Activated CD4-positive, alpha-beta memory T cell treated with anti-CD3 and anti-CD28 coated beads for 36 hours (primary cell): Measurements from ENCODE around the gene ARSB. TPM values are rescaled to one million over a fixed set of nuclear protein-coding genes. Genes with fewer than 3 reads are reported as not detected.

Experiments used
- CTCF ChIA-PET: fragments of 350-600 bp; sonication (Branson Sonifier 250); formaldehyde crosslinking; loops from one replicate; lab custom pipeline; 2021; ENCODE audit warnings: antibody characterized with exemption, inconsistent platforms; lab: Charles Lee
- POLR2A ChIA-PET: fragments of 350-600 bp; sonication (Branson Sonifier 250); formaldehyde crosslinking; loops from one replicate; lab custom pipeline; 2021; ENCODE audit warnings: antibody characterized with exemption; lab: Charles Lee
- DNase-seq: peaks from one replicate; pipeline ENCODE4 v3.0.0-alpha.2; 2020
- H3K27ac Mint-ChIP-seq: one replicate; pipeline ENCODE4 v1.8.0; 2021; ENCODE audit warnings: mixed read lengths
- H3K27me3 Mint-ChIP-seq: one replicate; pipeline ENCODE4 v1.8.0; 2021; ENCODE audit warnings: mixed read lengths
- H3K36me3 Mint-ChIP-seq: one replicate; pipeline ENCODE4 v1.8.0; 2021; ENCODE audit warnings: mixed read lengths
- H3K4me1 Mint-ChIP-seq: one replicate; pipeline ENCODE4 v1.8.0; 2021; ENCODE audit warnings: low read depth, mixed read lengths
- H3K4me3 Mint-ChIP-seq: one replicate; pipeline ENCODE4 v1.8.0; 2021; ENCODE audit warnings: mild to moderate bottlenecking, mixed read lengths
- H3K9me3 Mint-ChIP-seq: one replicate; pipeline ENCODE4 v1.8.0; 2021; ENCODE audit warnings: mixed read lengths
- intact Hi-C: fragments of 100-400 bp; cut with micrococcal nuclease; formaldehyde crosslinking; loops from one replicate; pipeline ENCODE4 v1.15.1; 2023
- total RNA-seq, 2 experiments: library from RNA; stranded (reverse); gene quantifications; one replicate each; pipeline ENCODE4 v1.2.3, GENCODE V29; 2021

The ARSB gene
- total RNA-seq, 2 experiments from 2014 or later, result 9.3 to 9.9 TPM

DNA sequence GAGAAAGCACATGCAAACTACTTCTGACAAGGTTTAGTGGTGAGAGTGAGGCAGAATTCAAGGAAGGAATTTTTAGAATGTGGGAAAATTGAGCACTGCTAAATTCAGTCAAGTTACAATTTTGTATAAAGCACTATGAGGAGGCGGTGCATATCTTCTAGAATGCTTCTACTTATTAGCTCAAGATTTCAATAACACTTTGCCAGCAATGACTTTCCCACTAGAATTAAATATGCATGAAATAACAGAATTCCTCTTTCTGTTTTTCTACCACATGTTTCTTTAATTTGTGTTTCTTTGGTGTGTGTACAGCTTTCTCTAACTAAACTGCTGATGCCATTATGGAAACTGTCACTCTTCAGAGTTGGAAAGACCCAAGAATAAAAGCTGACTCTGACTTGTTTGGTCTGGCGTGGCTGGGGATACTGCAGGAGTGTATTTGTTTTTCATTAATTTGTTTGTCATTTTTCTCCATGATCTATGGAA lies 163.5 kb downstream of the ARSB start:
- Mint-ChIP-seq H3K9me3 (no peaks in the 10 kb centered on the region), H3K27ac (no peak overlapping the region), H3K4me1 (no peaks in the 10 kb centered on the region), H3K36me3 (peaks cover 13% of the 10 kb centered on the region), H3K27me3 (no peaks in the 10 kb centered on the region), H3K4me3 (no peak overlapping the region)
- DNase-seq, result no peak
- ChIA-PET POLR2A (no interaction called here), CTCF (no interaction called here)
- intact Hi-C loops, result no loop called here

DNA sequence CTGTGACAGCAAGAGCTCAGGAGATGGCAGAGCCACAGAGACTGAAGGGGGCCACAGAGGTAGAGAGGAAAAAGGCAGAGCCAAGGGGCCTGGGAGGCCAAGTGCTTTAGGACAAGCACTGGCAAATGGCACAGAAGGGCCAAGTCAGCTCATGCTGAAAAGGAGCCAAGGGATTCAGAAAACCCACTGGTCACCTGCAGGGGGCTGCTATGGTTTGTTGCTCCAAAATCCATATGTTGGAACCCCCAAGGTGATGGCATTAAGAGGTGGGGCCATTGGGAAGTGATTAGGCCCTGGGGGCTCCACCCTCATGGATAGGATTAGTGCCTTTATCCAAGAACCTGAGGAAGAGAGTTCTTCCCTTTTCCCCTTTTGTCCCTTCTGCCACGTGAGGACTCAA lies 165.4 kb downstream of the ARSB start:
- intact Hi-C loops, result no loop called here
- no peak for DNase-seq
- Mint-ChIP-seq H3K27ac (no peak overlapping the region), H3K4me3 (no peak overlapping the region), H3K27me3 (no peaks in the 10 kb centered on the region), H3K36me3 (peaks cover 13% of the 10 kb centered on the region), H3K4me1 (no peaks in the 10 kb centered on the region), H3K9me3 (no peaks in the 10 kb centered on the region)
- ChIA-PET CTCF (no interaction called here), POLR2A (no interaction called here)

DNA sequence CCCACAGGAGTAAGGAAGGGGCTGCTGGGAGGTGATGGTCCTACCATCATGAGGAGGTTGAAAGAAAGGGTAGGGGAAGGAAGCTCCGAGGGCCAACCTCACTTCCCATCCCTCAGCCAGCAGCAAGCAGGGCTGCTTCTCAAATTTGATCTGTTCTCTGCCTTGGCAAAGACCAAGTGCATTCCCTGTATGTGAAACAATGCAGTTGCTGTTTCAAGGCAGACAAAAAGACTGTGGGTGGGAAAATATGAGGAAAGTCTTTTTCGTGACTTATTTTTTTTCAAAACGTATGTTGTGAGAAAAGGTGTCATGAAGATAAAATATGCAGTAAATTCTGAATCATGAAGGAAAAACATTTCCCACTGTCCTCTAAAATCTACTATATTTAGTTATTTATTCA lies 165.9 kb downstream of the ARSB start:
- intact Hi-C loops, result no loop called here
- ChIA-PET CTCF (no interaction called here), POLR2A (no interaction called here)
- Mint-ChIP-seq H3K27me3 (no peaks in the 10 kb centered on the region), H3K36me3 (peaks cover 13% of the 10 kb centered on the region), H3K9me3 (no peaks in the 10 kb centered on the region), H3K27ac (no peak overlapping the region), H3K4me3 (no peak overlapping the region), H3K4me1 (no peaks in the 10 kb centered on the region)
- DNase-seq, result no peak

DNA sequence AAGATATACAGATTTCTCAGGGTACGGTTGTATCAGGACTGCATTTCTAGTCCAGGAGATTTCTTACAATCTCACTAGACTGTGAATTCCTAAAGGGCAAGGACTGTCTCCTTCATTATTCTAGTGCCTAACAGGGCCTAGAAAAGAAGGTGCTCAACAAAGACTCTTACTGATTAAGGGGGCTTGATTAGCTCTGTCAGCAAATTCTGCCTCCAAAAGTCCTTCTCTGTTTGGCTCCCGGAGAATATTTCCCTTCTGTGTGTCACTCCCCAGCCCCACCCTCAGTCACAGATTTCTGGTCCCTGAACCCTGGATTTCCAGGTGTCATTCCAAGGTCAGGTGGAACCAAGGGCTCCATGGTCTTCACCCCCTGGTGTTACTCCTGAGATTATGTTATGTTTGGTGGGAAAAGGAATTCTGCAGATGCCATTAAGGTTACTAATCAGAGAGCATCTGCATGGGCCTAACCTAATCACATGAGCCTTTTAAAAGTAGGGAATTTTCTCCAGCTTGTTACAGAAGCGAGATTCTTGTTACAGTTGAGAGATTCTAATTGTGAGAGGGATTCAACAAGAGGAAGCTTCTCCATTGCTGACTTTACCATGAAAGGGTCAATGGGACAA lies 168.9 kb downstream of the ARSB start:
- peaks cover 6% of the 10 kb centered on the region for H3K36me3 Mint-ChIP-seq
- DNase-seq, result no peak
- H3K9me3 Mint-ChIP-seq, result no peaks in the 10 kb centered on the region
- H3K4me1 Mint-ChIP-seq, result no peaks in the 10 kb centered on the region
- no peak overlapping the region for H3K27ac Mint-ChIP-seq
- intact Hi-C loops, result no loop called here
- H3K4me3 Mint-ChIP-seq, result no peak overlapping the region
- POLR2A ChIA-PET, result no interaction called here
- CTCF ChIA-PET, result interaction anchor here (0.8 kb wide), 1 partner anchor 9 kb away, joined by 3 read pairs; no protein-coding TSS in a partner anchor
- no peaks in the 10 kb centered on the region for H3K27me3 Mint-ChIP-seq

DNA sequence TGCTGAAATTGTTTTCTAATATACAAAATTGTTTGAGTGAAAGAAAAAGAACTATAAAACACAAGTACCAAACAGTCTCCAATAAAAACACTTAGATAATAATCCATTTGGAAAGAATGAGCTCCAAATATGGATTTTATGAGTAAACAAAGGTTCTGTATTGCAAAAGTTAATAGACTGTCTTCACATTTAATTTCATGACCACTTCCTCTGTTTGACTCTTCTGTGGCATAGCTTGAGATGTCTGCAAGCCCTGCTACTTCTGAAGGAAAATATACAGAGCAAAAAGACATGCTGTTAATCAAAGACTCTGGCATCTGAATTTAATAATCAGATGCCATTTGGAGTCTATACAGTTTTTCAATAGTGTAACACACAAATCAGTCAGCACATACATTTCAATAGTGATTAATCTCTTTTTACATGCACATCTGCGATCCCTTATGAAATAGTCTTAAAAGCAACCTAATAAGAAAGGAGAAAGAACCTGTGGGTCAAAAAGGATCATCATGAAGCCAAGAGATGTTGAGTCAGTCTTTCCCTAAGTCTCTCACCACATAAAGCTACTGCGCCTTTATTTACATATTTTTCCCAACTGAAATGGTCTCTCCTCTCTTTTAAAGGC lies 171.1 kb downstream of the ARSB start:
- intact Hi-C loops, result no loop called here
- Mint-ChIP-seq H3K4me3 (no peak overlapping the region), H3K9me3 (no peaks in the 10 kb centered on the region), H3K4me1 (no peaks in the 10 kb centered on the region), H3K36me3 (peaks cover 4% of the 10 kb centered on the region), H3K27ac (no peak overlapping the region), H3K27me3 (no peaks in the 10 kb centered on the region)
- DNase-seq, result no peak
- POLR2A ChIA-PET, result no interaction called here
- CTCF ChIA-PET, result no interaction called here

DNA sequence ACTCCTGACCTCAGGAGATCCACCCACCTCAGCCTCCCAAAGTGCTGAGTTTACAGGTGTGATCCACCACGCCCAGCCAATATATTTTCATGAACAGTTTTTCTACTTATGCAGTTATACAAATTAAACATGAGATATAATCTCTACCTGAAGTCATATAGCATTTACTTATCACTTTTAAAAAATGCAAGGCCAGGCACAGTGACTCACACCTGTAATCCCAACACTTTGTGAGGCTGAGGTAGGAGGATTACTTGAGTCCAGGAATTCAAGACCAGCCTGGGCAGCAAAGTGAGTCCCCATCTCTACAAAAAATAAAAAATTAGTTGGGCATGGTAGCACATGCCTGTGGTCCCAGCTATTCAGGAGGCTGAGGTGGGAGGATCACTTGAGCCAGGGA lies 171.8 kb downstream of the ARSB start:
- no peaks in the 10 kb centered on the region for H3K27me3 Mint-ChIP-seq
- ChIA-PET CTCF (no interaction called here), POLR2A (no interaction called here)
- no peak for DNase-seq
- H3K9me3 Mint-ChIP-seq, result no peaks in the 10 kb centered on the region
- no peaks in the 10 kb centered on the region for H3K4me1 Mint-ChIP-seq
- H3K27ac Mint-ChIP-seq, result no peak overlapping the region
- intact Hi-C loops, result no loop called here
- H3K4me3 Mint-ChIP-seq, result no peak overlapping the region
- peaks cover 4% of the 10 kb centered on the region for H3K36me3 Mint-ChIP-seq

DNA sequence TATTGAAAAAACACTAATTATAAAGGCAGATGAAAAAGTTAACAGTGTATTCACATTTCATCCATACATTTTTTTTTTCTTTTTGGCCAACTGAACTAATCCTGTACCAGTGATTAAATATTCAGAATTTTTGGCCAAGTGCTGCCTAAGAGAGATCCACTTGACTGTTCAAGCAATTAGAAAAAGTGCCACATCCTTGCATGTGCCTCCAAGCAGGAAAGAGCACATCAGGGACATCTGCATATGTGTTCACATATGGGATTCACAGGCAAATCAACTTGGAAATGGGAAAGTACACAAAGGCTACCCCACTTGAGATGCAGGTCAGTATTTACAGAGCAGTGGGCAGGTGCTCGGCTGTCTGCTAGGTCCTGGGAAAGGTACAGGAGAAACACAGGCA lies 173.2 kb downstream of the ARSB start:
- intact Hi-C loops, result no loop called here
- Mint-ChIP-seq H3K27ac (no peak overlapping the region), H3K36me3 (peaks cover under 1% of the 10 kb centered on the region), H3K9me3 (no peaks in the 10 kb centered on the region), H3K4me1 (no peaks in the 10 kb centered on the region), H3K27me3 (no peaks in the 10 kb centered on the region), H3K4me3 (no peak overlapping the region)
- DNase-seq, result no peak
- CTCF ChIA-PET, result no interaction called here
- POLR2A ChIA-PET, result no interaction called here

DNA sequence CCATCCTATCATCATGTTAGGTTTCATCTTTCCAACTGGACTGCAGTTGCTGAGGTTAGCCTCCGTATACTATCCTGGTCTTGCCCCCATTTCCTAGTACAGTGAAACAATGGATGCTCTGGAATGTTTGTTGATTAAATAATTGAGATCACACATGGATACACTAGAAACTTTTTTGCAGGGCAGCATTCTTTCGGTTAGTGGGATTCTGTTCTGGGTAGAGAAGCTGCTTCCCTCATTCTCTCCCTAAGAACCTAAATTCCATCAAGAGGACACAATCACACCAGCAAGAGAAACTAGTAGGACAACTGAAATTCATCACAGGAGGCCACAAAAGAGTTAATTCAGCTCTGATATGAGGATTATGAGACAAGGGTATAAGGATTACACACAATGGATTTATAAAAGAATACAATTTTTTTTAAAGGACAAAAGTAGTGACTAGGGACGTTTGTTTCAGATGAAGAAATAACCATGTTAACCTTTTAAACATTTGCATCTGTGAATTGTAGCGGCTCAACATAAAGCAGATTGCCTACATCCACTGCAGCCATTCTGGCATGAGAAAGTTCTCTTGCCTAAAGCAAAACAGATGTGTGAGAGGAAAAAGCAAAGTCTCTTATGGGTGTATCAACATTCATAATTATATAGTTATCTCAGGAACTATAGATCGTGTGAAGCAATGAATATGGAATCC lies 173.8 kb downstream of the ARSB start:
- no peak overlapping the region for H3K4me3 Mint-ChIP-seq
- no peaks in the 10 kb centered on the region for H3K9me3 Mint-ChIP-seq
- ChIA-PET POLR2A (no interaction called here), CTCF (no interaction called here)
- no peaks in the 10 kb centered on the region for H3K36me3 Mint-ChIP-seq
- intact Hi-C loops, result no loop called here
- H3K27ac Mint-ChIP-seq, result no peak overlapping the region
- no peak for DNase-seq
- no peaks in the 10 kb centered on the region for H3K4me1 Mint-ChIP-seq
- no peaks in the 10 kb centered on the region for H3K27me3 Mint-ChIP-seq

DNA sequence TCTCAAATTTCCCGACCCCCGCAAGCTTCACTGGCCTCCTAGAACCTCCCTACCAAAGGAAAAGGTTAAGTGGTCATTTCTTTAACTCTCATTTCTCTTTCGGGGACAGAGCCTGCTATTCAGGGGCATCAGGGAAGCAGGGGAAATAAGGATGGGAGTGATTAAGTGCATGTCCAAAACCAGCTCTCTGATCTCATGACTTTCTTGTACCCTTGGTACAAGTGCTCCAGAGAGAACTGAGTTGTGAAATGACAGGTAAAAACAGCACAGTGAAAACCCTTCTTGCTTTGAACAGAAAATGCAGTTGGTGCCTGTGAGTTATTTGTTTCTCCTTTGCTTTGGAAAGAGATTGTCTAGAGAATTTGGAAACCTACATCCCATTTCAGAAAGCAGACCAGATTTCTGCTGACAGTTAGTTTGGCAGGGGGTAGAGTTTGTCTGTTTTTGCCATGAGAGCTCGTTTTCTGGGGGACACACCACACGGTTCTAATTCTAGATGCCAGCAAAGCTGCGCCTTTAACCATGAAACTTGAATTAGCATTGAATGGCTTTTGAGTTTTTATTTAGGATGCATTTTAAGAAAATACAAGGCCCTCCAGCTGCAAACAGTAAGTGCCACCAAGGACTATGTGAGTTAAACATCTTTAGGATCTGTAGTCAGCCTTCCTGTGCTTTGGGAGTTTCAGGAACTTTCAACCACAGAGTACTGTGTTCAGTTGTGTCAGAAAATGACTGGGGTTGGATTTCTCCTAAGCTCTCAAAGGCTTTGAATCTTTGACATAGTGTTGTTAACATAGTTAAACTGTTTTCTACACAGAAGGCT lies 174.8 kb downstream of the ARSB start:
- Mint-ChIP-seq H3K4me3 (no peak overlapping the region), H3K36me3 (no peaks in the 10 kb centered on the region), H3K27me3 (no peaks in the 10 kb centered on the region), H3K27ac (no peak overlapping the region), H3K4me1 (no peaks in the 10 kb centered on the region), H3K9me3 (no peaks in the 10 kb centered on the region)
- intact Hi-C loops, result no loop called here
- DNase-seq, result no peak
- ChIA-PET POLR2A (no interaction called here), CTCF (interaction anchor here (1.0 kb wide), 1 partner anchor 215 kb away, joined by 3 read pairs; no protein-coding TSS in a partner anchor)

DNA sequence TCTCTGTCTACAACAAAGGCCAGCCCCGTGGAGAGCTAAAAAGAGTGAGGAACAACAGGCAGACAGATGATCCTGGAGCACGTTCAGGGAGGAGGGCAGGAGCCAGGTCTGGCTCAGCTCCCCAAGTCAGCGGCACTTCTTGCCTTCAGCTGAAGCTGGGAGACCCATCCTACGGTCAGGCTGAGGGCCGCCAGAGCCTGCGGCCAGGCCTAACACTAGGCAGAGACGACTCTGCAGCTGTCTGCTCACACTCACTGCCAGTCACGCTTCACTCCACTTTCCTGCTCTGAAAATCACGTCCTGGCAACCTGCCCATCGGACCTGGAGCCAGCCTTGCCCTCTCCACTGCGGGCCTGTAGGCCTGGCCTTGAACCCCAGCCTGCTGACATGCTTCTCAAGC lies 175.7 kb downstream of the ARSB start:
- no peak for DNase-seq
- Mint-ChIP-seq H3K27me3 (no peaks in the 10 kb centered on the region), H3K4me3 (no peak overlapping the region), H3K9me3 (no peaks in the 10 kb centered on the region), H3K27ac (no peak overlapping the region), H3K4me1 (no peaks in the 10 kb centered on the region), H3K36me3 (no peaks in the 10 kb centered on the region)
- intact Hi-C loops, result no loop called here
- CTCF ChIA-PET, result interaction anchor here (1.0 kb wide), 1 partner anchor 216 kb away, joined by 3 read pairs; no protein-coding TSS in a partner anchor
- POLR2A ChIA-PET, result no interaction called here

DNA sequence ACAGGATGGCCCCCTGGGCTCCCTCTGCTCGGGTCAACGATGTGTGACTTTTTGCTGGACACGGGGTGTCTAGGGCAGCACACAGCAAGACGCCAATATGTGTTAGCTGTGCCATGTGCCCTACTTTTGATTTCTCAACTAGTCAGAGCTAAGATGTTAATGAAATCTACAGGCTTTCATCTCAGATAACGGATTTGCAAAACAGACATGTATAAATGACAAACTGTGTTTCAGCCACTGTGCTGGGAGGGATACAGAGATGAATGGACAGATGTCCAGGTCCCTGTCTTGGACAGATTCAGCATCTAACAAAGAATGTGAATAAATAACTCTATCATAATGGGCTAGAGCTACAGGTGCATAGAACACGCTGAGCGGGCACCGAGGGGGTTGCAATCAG lies 176.3 kb downstream of the ARSB start:
- ChIA-PET CTCF (no interaction called here), POLR2A (no interaction called here)
- Mint-ChIP-seq H3K27ac (no peak overlapping the region), H3K27me3 (no peaks in the 10 kb centered on the region), H3K9me3 (no peaks in the 10 kb centered on the region), H3K4me1 (no peaks in the 10 kb centered on the region), H3K36me3 (no peaks in the 10 kb centered on the region), H3K4me3 (no peak overlapping the region)
- no peak for DNase-seq
- intact Hi-C loops, result no loop called here

DNA sequence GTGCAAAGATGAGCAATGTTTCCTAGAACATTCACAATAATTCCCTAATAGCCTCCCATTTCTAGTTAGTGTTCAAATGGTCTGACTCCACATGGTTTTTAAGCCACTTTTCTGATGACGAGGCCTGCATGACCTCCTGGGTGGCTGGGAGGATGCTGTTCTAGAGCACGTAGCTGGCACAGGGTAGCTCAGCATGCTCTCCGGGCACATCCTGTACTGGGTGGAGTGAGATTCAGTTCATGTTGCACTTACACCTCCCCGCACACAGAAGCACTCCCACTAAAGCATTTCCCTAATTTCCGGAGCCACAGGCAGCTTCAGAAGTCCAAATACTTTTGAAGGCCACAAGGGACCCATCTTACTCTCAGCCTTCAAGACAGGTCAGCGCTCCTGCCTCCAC lies 176.7 kb downstream of the ARSB start:
- ChIA-PET CTCF (no interaction called here), POLR2A (no interaction called here)
- no peaks in the 10 kb centered on the region for H3K9me3 Mint-ChIP-seq

More for the DNA sequence above, 176.7 kb downstream of the ARSB start:
- Mint-ChIP-seq H3K36me3 (no peaks in the 10 kb centered on the region), H3K4me1 (no peaks in the 10 kb centered on the region), H3K27me3 (no peaks in the 10 kb centered on the region), H3K4me3 (no peak overlapping the region), H3K27ac (no peak overlapping the region)
- intact Hi-C loops, result no loop called here
- DNase-seq, result no peak
